SK-N-SH treated with all-trans-retinoic acid at 6 μM for 48 hours (cell line): ENCODE results near the gene REM2.

Experiments used
- CSRNP3 ChIP-seq: fragments of 250-450 bp; sonication (Bioruptor Pico); IDR thresholded peaks from 2 replicates; pipeline ENCODE4 v1.5.1; 2021; ENCODE audit warnings: mild to moderate bottlenecking, moderate library complexity
- ESRRG ChIP-seq: fragments of 250-450 bp; sonication (Bioruptor Pico); IDR thresholded peaks from 2 replicates; pipeline ENCODE4 v1.6.1; 2021; ENCODE audit warnings: mild to moderate bottlenecking
- GLIS3 ChIP-seq: fragments of 250-450 bp; sonication (Bioruptor Pico); IDR thresholded peaks from 2 replicates; pipeline ENCODE4 v1.5.0; 2020; ENCODE audit warnings: mild to moderate bottlenecking, moderate library complexity
- ISL1 ChIP-seq: fragments of 250-450 bp; sonication (Bioruptor Pico); IDR thresholded peaks from 2 replicates; pipeline ENCODE4 v2.1.2; 2022; ENCODE audit warnings: mild to moderate bottlenecking, moderate library complexity
- OSR1 ChIP-seq: fragments of 250-450 bp; sonication (Bioruptor Pico); IDR thresholded peaks from 2 replicates; pipeline ENCODE4 v1.8.0; 2022; ENCODE audit warnings: moderate library complexity, mild to moderate bottlenecking, inconsistent platforms
- PATZ1 ChIP-seq: fragments of 250-450 bp; sonication (Bioruptor Pico); IDR thresholded peaks from 2 replicates; pipeline ENCODE4 v1.8.0; 2020; ENCODE audit warnings: mild to moderate bottlenecking, moderate library complexity, borderline replicate concordance
- PPARA ChIP-seq: fragments of 250-450 bp; sonication (Bioruptor Pico); IDR thresholded peaks from 2 replicates; pipeline ENCODE4 v1.5.0; 2020; ENCODE audit warnings: mild to moderate bottlenecking, borderline replicate concordance
- RARB ChIP-seq: fragments of 250-450 bp; sonication (Bioruptor Pico); IDR thresholded peaks from 2 replicates; pipeline ENCODE4 v1.8.0; 2021; ENCODE audit warnings: mild to moderate bottlenecking, moderate library complexity
- TCF4 ChIP-seq: fragments of 250-450 bp; sonication (Bioruptor Pico); IDR thresholded peaks from 2 replicates; pipeline ENCODE4 v1.8.0; 2021; ENCODE audit warnings: mild to moderate bottlenecking, moderate library complexity, borderline replicate concordance
- TOX ChIP-seq: fragments of 250-450 bp; sonication (Bioruptor Pico); IDR thresholded peaks from 2 replicates; pipeline ENCODE4 v1.8.0; 2021; ENCODE audit warnings: mild to moderate bottlenecking, moderate library complexity, borderline replicate concordance
- ZFP3 ChIP-seq: fragments of 250-450 bp; sonication (Bioruptor Pico); IDR thresholded peaks from 2 replicates; pipeline ENCODE4 v1.5.0; 2020; ENCODE audit warnings: mild to moderate bottlenecking, moderate library complexity
- ZFP30 ChIP-seq: fragments of 450-650 bp; formaldehyde crosslinking; IDR thresholded peaks from 2 replicates; pipeline ENCODE4 v1.5.0; 2022; ENCODE audit warnings: mild to moderate bottlenecking, moderate library complexity
- ZNF565 ChIP-seq: fragments of 450-650 bp; formaldehyde crosslinking; conservative IDR thresholded peaks from 2 replicates; pipeline ENCODE4 v1.5.0; 2020; ENCODE audit warnings: low read depth, mild to moderate bottlenecking, moderate library complexity
- ZNF70 ChIP-seq: fragments of 450-650 bp; formaldehyde crosslinking; IDR thresholded peaks from 2 replicates; pipeline ENCODE4 v1.5.0; 2020; ENCODE audit warnings: mild to moderate bottlenecking, moderate library complexity

DNA sequence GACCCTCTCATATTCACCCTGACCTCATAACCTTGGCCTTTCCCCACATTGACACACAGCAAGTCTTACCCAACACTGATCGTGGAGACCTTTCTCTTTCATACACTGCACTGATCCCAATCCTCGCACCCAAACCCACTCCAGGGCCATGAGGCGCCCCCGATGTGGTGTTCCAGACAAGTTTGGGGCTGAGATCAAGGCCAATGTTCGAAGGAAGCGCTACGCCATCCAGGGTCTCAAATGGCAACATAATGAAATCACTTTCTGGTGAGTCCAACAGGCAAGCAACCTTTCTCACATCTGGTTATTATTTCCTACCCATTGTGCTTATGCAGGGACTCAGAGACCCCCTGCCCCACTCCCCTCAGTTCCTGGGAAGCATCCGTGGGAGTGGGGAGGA is 41.3 kb upstream of the REM2 start:
- TF ChIP-seq ZFP3 (CRISPR knock-in tag) (no peak), ESRRG (no peak), ISL1 (CRISPR knock-in tag) (no peak), PATZ1 (CRISPR knock-in tag) (no peak), CSRNP3 (CRISPR knock-in tag) (no peak), OSR1 (CRISPR knock-in tag) (no peak), TCF4 (no peak), TOX (no peak), ZNF70 (CRISPR knock-in tag) (no peak), GLIS3 (CRISPR knock-in tag) (no peak), PPARA (CRISPR knock-in tag) (no peak), ZFP30 (CRISPR knock-in tag) (no peak), RARB (CRISPR knock-in tag) (no peak), ZNF565 (CRISPR knock-in tag) (no peak)
